Measurements from ENCODE around the gene MS4A6E. TPM values are rescaled to one million over a fixed set of nuclear protein-coding genes. Genes with fewer than 3 reads are reported as not detected.

The MS4A6E gene
- polyA plus RNA-seq, 3 donors = not detected

- Histone ChIP-seq H3K4me3 (replicated peaks in 1 of 3; ENCODE audit: low read depth in 2 of 3, low read length in 3 of 3) (no peak overlapping the region), H3K27me3 (ENCODE audit: control insufficient read depth in 2 of 2, insufficient read depth in 2 of 2, low read length in 2 of 2) (no peaks in the 10 kb centered on the region), H2AFZ (ENCODE audit: insufficient read depth, low read depth, low read length, poor library complexity, severe bottlenecking) (no peak overlapping the region), H3K27ac (ENCODE audit: low read depth in 1 of 2, low read length in 2 of 2) (no peak overlapping the region), H3K4me1 (ENCODE audit: control insufficient read depth in 1 of 2, insufficient read depth in 2 of 2, low read length in 2 of 2) (no peaks in the 10 kb centered on the region), H3K9ac (ENCODE audit: insufficient read depth, low read length, poor library complexity, severe bottlenecking) (no peak overlapping the region), H3K36me3 (replicated peaks in 1 of 2; ENCODE audit: control insufficient read depth in 1 of 2, insufficient read depth in 2 of 2, low read length in 2 of 2) (peaks cover 0 to 5% of the 10 kb centered on the region in 2 donors), H3K4me2 (replicated peaks; ENCODE audit: extremely low read depth, low read length, poor library complexity, severe bottlenecking) (no peak overlapping the region), H4K20me1 (ENCODE audit: insufficient read depth, low read length) (no peaks in the 10 kb centered on the region), H3K79me2 (ENCODE audit: insufficient read depth, low read length) (no peaks in the 10 kb centered on the region), H3K9me3 (replicated peaks in 1 of 2; ENCODE audit: control insufficient read depth in 1 of 2, insufficient read depth in 1 of 2, low read length in 2 of 2) (peaks cover 11 to 20% of the 10 kb centered on the region in 2 donors)
- no peak for DNase-seq
- Mint-ChIP-seq H3K4me3 (no peak overlapping the region), H3K27ac (no peak overlapping the region), H3K4me1 (no peaks in the 10 kb centered on the region), H3K36me3 (peaks cover 2 to 19% of the 10 kb centered on the region in 2 donors), H3K9me3 (peaks cover 13 to 23% (median 16%) of the 10 kb centered on the region in 7 donors), H3K27me3 (ENCODE audit: low read depth in 3 of 3) (no peaks in the 10 kb centered on the region)
- intact Hi-C loops (cut with micrococcal nuclease) = no loop called here
- no CpG with 5 or more reads among the region's 2 CpGs for WGBS (ENCODE audit: insufficient coverage)
- peak; percentile 41 for TF ChIP-seq CTCF (IDR thresholded peaks at IDR 0.05)
Measured at GRCh38 chr11:60316317-60316716, 10.7 kb upstream of the MS4A6E start.

GRCh38 chr11:60318726-60319125 lies 8.3 kb upstream of the MS4A6E start:
- no peaks in the 10 kb centered on the region for H4K20me1 ChIP-seq (ENCODE audit: insufficient read depth, low read length)
- H3K9me3 ChIP-seq (replicated peaks in 1 of 2; ENCODE audit: control insufficient read depth in 1 of 2, insufficient read depth in 1 of 2, low read length in 2 of 2) = peaks cover 11 to 26% of the 10 kb centered on the region in 2 donors
- H3K4me2 ChIP-seq (replicated peaks; ENCODE audit: extremely low read depth, low read length, poor library complexity, severe bottlenecking) = no peak overlapping the region
- H3K27ac Mint-ChIP-seq = no peak overlapping the region
- no peaks in the 10 kb centered on the region for H3K4me1 ChIP-seq (ENCODE audit: control insufficient read depth in 1 of 2, insufficient read depth in 2 of 2, low read length in 2 of 2)
- TF ChIP-seq CTCF (IDR thresholded peaks at IDR 0.05) = no peak
- no peak overlapping the region for H3K4me3 Mint-ChIP-seq
- H3K36me3 ChIP-seq (replicated peaks in 1 of 2; ENCODE audit: control insufficient read depth in 1 of 2, insufficient read depth in 2 of 2, low read length in 2 of 2) = no peaks in the 10 kb centered on the region
- H2AFZ ChIP-seq (ENCODE audit: insufficient read depth, low read depth, low read length, poor library complexity, severe bottlenecking) = no peak overlapping the region
- no peaks in the 10 kb centered on the region for H3K4me1 Mint-ChIP-seq
- H3K79me2 ChIP-seq (ENCODE audit: insufficient read depth, low read length) = no peaks in the 10 kb centered on the region
- peaks cover 17 to 25% (median 21%) of the 10 kb centered on the region in 7 donors for H3K9me3 Mint-ChIP-seq
- peaks cover 0 to 8% of the 10 kb centered on the region in 2 donors for H3K36me3 Mint-ChIP-seq
- no peak overlapping the region for H3K27ac ChIP-seq (ENCODE audit: low read depth in 1 of 2, low read length in 2 of 2)
- intact Hi-C loops (cut with micrococcal nuclease) = no loop called here
- WGBS (ENCODE audit: insufficient coverage) = 100% methylated on average over 2 of the region's 2 CpGs
- H3K4me3 ChIP-seq (replicated peaks in 1 of 3; ENCODE audit: low read depth in 2 of 3, low read length in 3 of 3) = no peak overlapping the region
- no peak for DNase-seq
- no peaks in the 10 kb centered on the region for H3K27me3 ChIP-seq (ENCODE audit: control insufficient read depth in 2 of 2, insufficient read depth in 2 of 2, low read length in 2 of 2)
- no peak overlapping the region for H3K9ac ChIP-seq (ENCODE audit: insufficient read depth, low read length, poor library complexity, severe bottlenecking)
- no peaks in the 10 kb centered on the region for H3K27me3 Mint-ChIP-seq (ENCODE audit: low read depth in 3 of 3)

Data from CD14-positive monocyte (primary cell).